ENCODE measurements around the gene SMC6.

The SMC6 gene

GRCh38 chr2:17615147-17615546, 138.5 kb downstream of the SMC6 start:
- Histone ChIP-seq H3K27me3 (ENCODE audit: low read depth, low read length) (no peaks in the 10 kb centered on the region), H3K4me3 (ENCODE audit: low read depth in 1 of 2, low read length in 2 of 2) (no peak overlapping the region), H3K9me3 (ENCODE audit: control insufficient read depth in 1 of 2, low read length in 2 of 2) (no peaks in the 10 kb centered on the region), H3K36me3 (ENCODE audit: control insufficient read depth in 1 of 2, insufficient read depth in 2 of 2, low read length in 2 of 2) (no peaks in the 10 kb centered on the region), H3K27ac (ENCODE audit: low read length) (no peak overlapping the region), H3K4me1 (ENCODE audit: control insufficient read depth in 1 of 2, insufficient read depth in 2 of 2, low read length in 2 of 2) (no peaks in the 10 kb centered on the region)

- H3K27me3 ChIP-seq (ENCODE audit: low read depth, low read length): no peaks in the 10 kb centered on the region
Measured at GRCh38 chr2:17614174-17614930, 139.3 kb downstream of the SMC6 start.

More at GRCh38 chr2:17614174-17614930, 139.3 kb downstream of the SMC6 start:
- H3K4me1 ChIP-seq (ENCODE audit: control insufficient read depth in 1 of 2, insufficient read depth in 2 of 2, low read length in 2 of 2): no peaks in the 10 kb centered on the region
- no peaks in the 10 kb centered on the region for H3K9me3 ChIP-seq (ENCODE audit: control insufficient read depth in 1 of 2, low read length in 2 of 2)
- no peaks in the 10 kb centered on the region for H3K36me3 ChIP-seq (ENCODE audit: control insufficient read depth in 1 of 2, insufficient read depth in 2 of 2, low read length in 2 of 2)
- H3K27ac ChIP-seq (ENCODE audit: low read length): no peak overlapping the region
- no peak overlapping the region for H3K4me3 ChIP-seq (ENCODE audit: low read depth in 1 of 2, low read length in 2 of 2)
